GM12864 (cell line): ENCODE measurements around the gene CRY2.
A peak's percentile ranks its signal among the peaks of the same experiment; 100 is the strongest.

Source experiments
- DNase-seq: peaks from one replicate; pipeline ENCODE4 v3.0.0-alpha.2; 2011; ENCODE audit warnings: low read depth
- H3K4me3 ChIP-seq: 2 replicates; pipeline ENCODE4 v1.5.1; 2011; ENCODE audit warnings: mild to moderate bottlenecking, low read depth, low read length, control low read depth
- CTCF ChIP-seq: IDR thresholded peaks from 2 replicates; pipeline ENCODE4 v1.5.1; 2011; ENCODE audit warnings: low read depth, mild to moderate bottlenecking, moderate library complexity, low read length, control low read depth, inconsistent platforms; ENCODE audit errors: missing control alignments

CRY2 gene

GRCh38 chr11:45852018-45852711, 4.9 kb downstream of the CRY2 start:
- no peak for DNase-seq
- TF ChIP-seq CTCF = peak; percentile 5
- H3K4me3 ChIP-seq = no peak overlapping the region

- TF ChIP-seq CTCF = peak; percentile 33
- no peak overlapping the region for H3K4me3 ChIP-seq
- DNase-seq = no peak
Observed at GRCh38 chr11:45852712-45853101, 5.4 kb downstream of the CRY2 start.

- TF ChIP-seq CTCF = no peak
- DNase-seq = no peak
- H3K4me3 ChIP-seq = no peak overlapping the region
Observed at GRCh38 chr11:45853332-45854219, 6.3 kb downstream of the CRY2 start.

GRCh38 chr11:45855308-45855707, 8.0 kb downstream of the CRY2 start:
- H3K4me3 ChIP-seq = no peak overlapping the region
- TF ChIP-seq CTCF = no peak
- no peak for DNase-seq

- no peak for DNase-seq
- no peak overlapping the region for H3K4me3 ChIP-seq
- no peak for TF ChIP-seq CTCF
Observed at GRCh38 chr11:45856044-45856468, 8.8 kb downstream of the CRY2 start.

- TF ChIP-seq CTCF = no peak
- DNase-seq = no peak
- no peak overlapping the region for H3K4me3 ChIP-seq
Observed at GRCh38 chr11:45857961-45858474, 10.7 kb downstream of the CRY2 start.
